ENCODE results near the gene LYPD4. TPM values are rescaled to one million over a fixed set of nuclear protein-coding genes. Genes with fewer than 3 reads are reported as not detected.

LYPD4 gene
- total RNA-seq, 1 experiment from 2014 or later = not detected

- TF ChIP-seq E2F1 (CRISPR knock-in tag; IDR thresholded peaks at IDR 0.05) (no peak), TCF7 (CRISPR knock-in tag; IDR thresholded peaks at IDR 0.05; ENCODE audit: low read depth) (no peak), MAX (CRISPR knock-in tag; IDR thresholded peaks at IDR 0.05) (peak; percentile 62), NFE2L1 (CRISPR knock-in tag; IDR thresholded peaks at IDR 0.05) (0 out of 2 replicates have a peak, but pooled peaks have one; percentile 33), ZNF232 (CRISPR knock-in tag; IDR thresholded peaks at IDR 0.05) (peak; percentile 73; the same call in 1 of the 2 replicates), ERG (CRISPR knock-in tag; IDR thresholded peaks at IDR 0.05) (0 out of 2 replicates have a peak, but pooled peaks have one; percentile 48), ARID4B (CRISPR knock-in tag; IDR thresholded peaks at IDR 0.05; ENCODE audit: borderline replicate concordance) (no peak; the same call in 1 of the 2 replicates), ZBTB43 (CRISPR knock-in tag; IDR thresholded peaks at IDR 0.05) (0 out of 2 replicates have a peak, but pooled peaks have one; percentile 45), AR (CRISPR knock-in tag; IDR thresholded peaks at IDR 0.05) (no peak), TEAD4 (CRISPR knock-in tag; IDR thresholded peaks at IDR 0.05) (0 out of 2 replicates have a peak, but pooled peaks have one; percentile 36), FOXP1 (CRISPR knock-in tag; IDR thresholded peaks at IDR 0.05; ENCODE audit: borderline replicate concordance) (peak; percentile 68; the same call in 1 of the 2 replicates), ZNF281 (CRISPR knock-in tag; IDR thresholded peaks at IDR 0.05) (0 out of 2 replicates have a peak, but pooled peaks have one; percentile 28), GABPB1 (CRISPR knock-in tag; IDR thresholded peaks at IDR 0.05) (peak; percentile 78; the same call in 1 of the 2 replicates), PRDM15 (CRISPR knock-in tag; IDR thresholded peaks at IDR 0.05) (0 out of 2 replicates have a peak, but pooled peaks have one; percentile 44)
These were observed 15.3 kb upstream of the LYPD4 start, which contains the start of gene RPS19 (continued) for GRCh38 chr19:41859618-41860418.

Data from WTC11 (cell line).